ENCODE data around the gene TMEM63B. TPM values are rescaled to one million over a fixed set of nuclear protein-coding genes. Genes with fewer than 3 reads are reported as not detected.

TMEM63B gene
- total and polyA plus RNA-seq, 9 of the 15 experiments (the other 6 are each of a cell fraction or from before 2014, with no cell fraction given) = 0.14 to 39.4 (median 14.4) TPM

DNA sequence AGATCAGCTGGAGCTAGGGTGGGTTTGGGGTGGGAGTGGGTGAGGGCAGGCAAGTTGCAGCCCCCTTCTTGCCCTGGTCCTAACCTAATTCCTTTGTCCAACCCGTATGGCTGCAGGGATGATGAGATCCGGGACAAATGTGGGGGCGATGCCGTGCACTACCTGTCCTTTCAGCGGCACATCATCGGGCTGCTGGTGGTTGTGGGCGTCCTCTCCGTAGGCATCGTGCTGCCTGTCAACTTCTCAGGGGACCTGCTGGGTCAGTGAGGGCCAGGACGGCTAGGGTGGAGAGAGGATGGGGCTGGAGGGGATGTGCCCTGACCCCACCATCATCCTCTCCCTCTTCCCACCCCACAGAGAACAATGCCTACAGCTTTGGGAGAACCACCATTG, 12.0 kb downstream of the TMEM63B start:
- Histone ChIP-seq H3K9me1 (ENCODE audit: control insufficient read depth, insufficient read depth, low read length) (no peaks in the 10 kb centered on the region), H3K79me2 (ENCODE audit: control insufficient read depth, insufficient read depth, low read length) (peaks cover 7% of the 10 kb centered on the region), H3K4me3 (no peak overlapping the region), H2AFZ (ENCODE audit: low read depth, low read length) (no peak overlapping the region), H3K27me3 (ENCODE audit: control insufficient read depth in 2 of 2, insufficient read depth in 2 of 2, low read length in 2 of 2) (no peaks in the 10 kb centered on the region), H3K4me2 (ENCODE audit: insufficient read depth, low read length) (no peak overlapping the region), H3K9me3 (replicated peaks; ENCODE audit: control insufficient read depth, insufficient read depth, low read depth, low read length) (no peaks in the 10 kb centered on the region), H3K4me1 (replicated peaks in 1 of 2; ENCODE audit: control insufficient read depth in 2 of 2, insufficient read depth in 2 of 2, low read length in 2 of 2) (peaks cover 11 to 31% of the 10 kb centered on the region in 2 experiments), H3K9ac (ENCODE audit: insufficient read depth in 1 of 2, low read depth in 2 of 2, low read length in 2 of 2) (no peak overlapping the region), H3K27ac (ENCODE audit: extremely low read depth, low read depth, low read length) (no peak overlapping the region), H4K20me1 (replicated peaks; ENCODE audit: control insufficient read depth, insufficient read depth, low read length) (no peaks in the 10 kb centered on the region), H3K36me3 (ENCODE audit: control insufficient read depth, insufficient read depth, low read length) (peaks cover 93% of the 10 kb centered on the region)
- POLR2A ChIA-PET = interaction anchor here (0.9 kb wide), 1 partner anchor 108 kb away, joined by 4 read pairs; the partner anchor contains the start of gene HSP90AB1
- 92% methylated on average over 9 of the region's 10 CpGs for WGBS (ENCODE audit: insufficient coverage, low coverage, missing lambda C conversion rate)
- no TSS peak for BruUV-seq (replicated peaks)
- ATAC-seq (no peak), FAIRE-seq (no peak), DNase-seq (ENCODE audit: extremely low read depth in 1 of 4, low spot score in 3 of 4) (no peak)
- intact Hi-C loops (cut with micrococcal nuclease) = no loop called here
- CTCF ChIA-PET (ENCODE audit: low intra/inter-chr PET ratio) = no interaction called here
- TF ChIP-seq, protein P1, sequence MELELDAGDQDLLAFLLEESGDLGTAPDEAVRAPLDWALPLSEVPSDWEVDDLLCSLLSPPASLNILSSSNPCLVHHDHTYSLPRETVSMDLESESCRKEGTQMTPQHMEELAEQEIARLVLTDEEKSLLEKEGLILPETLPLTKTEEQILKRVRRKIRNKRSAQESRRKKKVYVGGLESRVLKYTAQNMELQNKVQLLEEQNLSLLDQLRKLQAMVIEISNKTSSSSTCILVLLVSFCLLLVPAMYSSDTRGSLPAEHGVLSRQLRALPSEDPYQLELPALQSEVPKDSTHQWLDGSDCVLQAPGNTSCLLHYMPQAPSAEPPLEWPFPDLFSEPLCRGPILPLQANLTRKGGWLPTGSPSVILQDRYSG (tag; conservative IDR thresholded peaks at IDR 0.05; ENCODE audit: low read depth) = no peak
- TF ChIP-seq RBFOX2 (IDR thresholded peaks at IDR 0.05; ENCODE audit: low read depth, low read length) = 0 out of 2 replicates have a peak, but pooled peaks have one; percentile 11
- TF ChIP-seq FOXP1 (CRISPR knock-in tag; IDR thresholded peaks at IDR 0.05) = no peak
- in situ Hi-C loops (cut with MboI) = no loop called here

GRCh38 chr6:44142835-44143234, 15.5 kb downstream of the TMEM63B start:
- H3K79me2 ChIP-seq (ENCODE audit: control insufficient read depth, insufficient read depth, low read length) = no peaks in the 10 kb centered on the region
- no TSS peak for BruUV-seq (replicated peaks)
- no peak for FAIRE-seq
- H3K4me1 ChIP-seq (replicated peaks in 1 of 2; ENCODE audit: control insufficient read depth in 2 of 2, insufficient read depth in 2 of 2, low read length in 2 of 2) = peaks cover 0 to 12% of the 10 kb centered on the region in 2 experiments; a peak in 4 of 5 replicates
- no peak overlapping the region for H3K27ac ChIP-seq (ENCODE audit: extremely low read depth, low read depth, low read length)
- no peaks in the 10 kb centered on the region for H3K9me1 ChIP-seq (ENCODE audit: control insufficient read depth, insufficient read depth, low read length)
- no peaks in the 10 kb centered on the region for H3K9me3 ChIP-seq (replicated peaks; ENCODE audit: control insufficient read depth, insufficient read depth, low read depth, low read length)
- no peak for ATAC-seq
- no peak for DNase-seq (ENCODE audit: extremely low read depth in 1 of 4, low spot score in 3 of 4)
- no peak overlapping the region for H3K4me3 ChIP-seq
- H3K27me3 ChIP-seq (ENCODE audit: control insufficient read depth in 2 of 2, insufficient read depth in 2 of 2, low read length in 2 of 2) = no peaks in the 10 kb centered on the region
- CTCF ChIA-PET (ENCODE audit: low intra/inter-chr PET ratio) = no interaction called here
- H3K9ac ChIP-seq (ENCODE audit: insufficient read depth in 1 of 2, low read depth in 2 of 2, low read length in 2 of 2) = no peak overlapping the region
- H3K4me2 ChIP-seq (ENCODE audit: insufficient read depth, low read length) = no peak overlapping the region
- in situ Hi-C loops (cut with MboI) = no loop called here
- 94% methylated on average over 1 of the region's 1 CpG for WGBS (ENCODE audit: insufficient coverage, low coverage, missing lambda C conversion rate)
- TF ChIP-seq KDM1A (IDR thresholded peaks at IDR 0.05) = peak in 1 of 2 experiments; percentile 59
- no peak for TF ChIP-seq DNMT1 (IDR thresholded peaks at IDR 0.05)
- TF ChIP-seq CEBPB (tag; IDR thresholded peaks at IDR 0.05) = peak; percentile 45
- POLR2A ChIA-PET = interaction anchor here (0.6 to 1.2 kb wide), 4 partner anchors 10 to 343 kb away, joined by 3 to 5 read pairs (median 4); no protein-coding TSS in a partner anchor
- H3K36me3 ChIP-seq (ENCODE audit: control insufficient read depth, insufficient read depth, low read length) = peaks cover 86% of the 10 kb centered on the region; the same call in 2 of the 3 replicates
- intact Hi-C loops (cut with micrococcal nuclease) = no loop called here
- H4K20me1 ChIP-seq (replicated peaks; ENCODE audit: control insufficient read depth, insufficient read depth, low read length) = no peaks in the 10 kb centered on the region
- no peak overlapping the region for H2AFZ ChIP-seq (ENCODE audit: low read depth, low read length)
